ENCODE measurements around the gene TUT4.

Gene TUT4

DNA sequence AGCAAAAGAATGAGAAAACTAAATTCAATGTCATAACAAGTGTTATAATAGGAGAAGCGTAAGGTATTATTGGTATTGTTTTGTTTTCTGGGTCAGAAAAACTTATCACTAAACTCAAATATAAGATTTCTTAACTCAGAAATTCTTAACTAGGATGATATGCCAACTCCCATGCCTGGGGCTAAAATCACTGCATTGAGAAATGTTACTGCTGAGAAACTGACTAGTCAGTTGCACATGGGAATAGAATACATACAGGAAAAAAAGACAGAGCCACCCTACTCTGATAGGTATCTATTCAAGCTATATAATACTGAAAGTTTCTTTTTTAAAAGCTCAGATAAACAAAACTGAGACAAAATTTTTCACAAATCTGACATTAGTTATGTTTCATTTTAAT is 92.2 kb downstream of the TUT4 start:
- H3K9ac ChIP-seq (ENCODE audit: low read length), result peak overlapping the region; percentile 17
- DNase-seq (ENCODE audit: low read depth), result peak; percentile 95
- H3K4me1 ChIP-seq (ENCODE audit: control insufficient read depth, insufficient read depth, low read length), result peaks cover 5% of the 10 kb centered on the region
- H3K9me3 ChIP-seq (ENCODE audit: control insufficient read depth, low read length), result no peaks in the 10 kb centered on the region
- H3K36me3 ChIP-seq (ENCODE audit: control insufficient read depth, insufficient read depth, low read length, severe bottlenecking), result peaks cover 9% of the 10 kb centered on the region
- no peak overlapping the region for H3K4me3 ChIP-seq (ENCODE audit: low read length)
- H3K27me3 ChIP-seq (replicated peaks; ENCODE audit: control insufficient read depth, insufficient read depth, low read length), result no peaks in the 10 kb centered on the region

GRCh38 chr1:52455686-52456085 is 97.2 kb downstream of the TUT4 start:
- no peak for DNase-seq (ENCODE audit: low read depth)
- H3K27me3 ChIP-seq (replicated peaks; ENCODE audit: control insufficient read depth, insufficient read depth, low read length), result no peaks in the 10 kb centered on the region
- no peak overlapping the region for H3K4me3 ChIP-seq (ENCODE audit: low read length)
- no peak overlapping the region for H3K9ac ChIP-seq (ENCODE audit: low read length)
- H3K4me1 ChIP-seq (ENCODE audit: control insufficient read depth, insufficient read depth, low read length), result no peaks in the 10 kb centered on the region
- no peaks in the 10 kb centered on the region for H3K9me3 ChIP-seq (ENCODE audit: control insufficient read depth, low read length)
- peaks cover 6% of the 10 kb centered on the region for H3K36me3 ChIP-seq (ENCODE audit: control insufficient read depth, insufficient read depth, low read length, severe bottlenecking)

GRCh38 chr1:52454779-52455178 is 98.1 kb downstream of the TUT4 start:
- no peaks in the 10 kb centered on the region for H3K4me1 ChIP-seq (ENCODE audit: control insufficient read depth, insufficient read depth, low read length)
- H3K36me3 ChIP-seq (ENCODE audit: control insufficient read depth, insufficient read depth, low read length, severe bottlenecking), result peaks cover 6% of the 10 kb centered on the region
- H3K4me3 ChIP-seq (ENCODE audit: low read length), result no peak overlapping the region
- no peak for DNase-seq (ENCODE audit: low read depth)
- no peak overlapping the region for H3K9ac ChIP-seq (ENCODE audit: low read length)
- H3K9me3 ChIP-seq (ENCODE audit: control insufficient read depth, low read length), result no peaks in the 10 kb centered on the region
- H3K27me3 ChIP-seq (replicated peaks; ENCODE audit: control insufficient read depth, insufficient read depth, low read length), result no peaks in the 10 kb centered on the region

GRCh38 chr1:52454127-52454526 is 98.8 kb downstream of the TUT4 start:
- no peaks in the 10 kb centered on the region for H3K9me3 ChIP-seq (ENCODE audit: control insufficient read depth, low read length)
- DNase-seq (ENCODE audit: low read depth), result peak; percentile 29
- peaks cover 6% of the 10 kb centered on the region for H3K36me3 ChIP-seq (ENCODE audit: control insufficient read depth, insufficient read depth, low read length, severe bottlenecking)
- H3K9ac ChIP-seq (ENCODE audit: low read length), result no peak overlapping the region
- H3K27me3 ChIP-seq (replicated peaks; ENCODE audit: control insufficient read depth, insufficient read depth, low read length), result no peaks in the 10 kb centered on the region
- H3K4me1 ChIP-seq (ENCODE audit: control insufficient read depth, insufficient read depth, low read length), result no peaks in the 10 kb centered on the region
- no peak overlapping the region for H3K4me3 ChIP-seq (ENCODE audit: low read length)

DNA sequence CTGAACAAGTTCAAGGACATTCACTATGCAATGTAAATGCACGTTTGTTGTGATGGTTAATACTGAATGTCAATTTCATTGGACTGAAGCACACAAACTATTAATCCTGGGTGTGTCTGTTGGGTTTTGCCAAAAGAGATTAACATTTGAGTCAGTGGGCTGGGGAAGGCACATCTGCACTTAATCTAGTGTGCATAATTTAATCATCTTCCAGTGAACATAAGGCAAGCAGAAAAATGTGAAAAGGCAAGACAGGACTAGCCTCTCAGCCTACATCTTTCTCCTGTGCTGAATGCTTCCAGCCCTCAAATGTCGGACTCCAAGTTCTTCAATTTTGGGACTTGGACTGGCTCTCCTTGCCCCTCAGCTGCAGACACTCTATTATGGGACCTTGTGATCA is 108.4 kb downstream of the TUT4 start:
- Histone ChIP-seq H3K36me3 (ENCODE audit: control insufficient read depth, insufficient read depth, low read length, severe bottlenecking) (peaks cover 57% of the 10 kb centered on the region), H3K4me1 (ENCODE audit: control insufficient read depth, insufficient read depth, low read length) (no peaks in the 10 kb centered on the region), H3K27me3 (replicated peaks; ENCODE audit: control insufficient read depth, insufficient read depth, low read length) (no peaks in the 10 kb centered on the region), H3K9ac (ENCODE audit: low read length) (no peak overlapping the region), H3K4me3 (ENCODE audit: low read length) (no peak overlapping the region), H3K9me3 (ENCODE audit: control insufficient read depth, low read length) (no peaks in the 10 kb centered on the region)
- peak; percentile 34 for DNase-seq (ENCODE audit: low read depth)

DNA sequence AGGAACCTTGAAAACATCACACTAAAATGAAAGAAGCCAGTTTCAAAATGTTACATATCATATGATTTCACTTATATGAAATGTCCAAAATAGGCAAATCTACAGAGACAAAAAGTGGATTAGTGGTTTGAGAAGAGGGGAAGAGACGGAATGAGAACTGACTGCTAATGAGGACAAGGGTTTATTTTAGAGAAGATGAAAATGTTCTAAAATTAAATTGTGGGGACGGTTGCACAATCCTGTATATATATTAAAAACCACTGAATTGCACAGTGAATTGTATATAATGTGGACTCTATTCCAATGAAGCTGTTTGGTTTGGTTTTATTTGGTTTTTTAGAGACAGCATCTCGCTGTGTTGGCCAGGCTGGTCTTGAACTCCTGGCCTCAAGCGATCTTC is 112.9 kb downstream of the TUT4 start:
- Histone ChIP-seq H3K9ac (ENCODE audit: low read length) (no peak overlapping the region), H3K27me3 (replicated peaks; ENCODE audit: control insufficient read depth, insufficient read depth, low read length) (no peaks in the 10 kb centered on the region), H3K36me3 (ENCODE audit: control insufficient read depth, insufficient read depth, low read length, severe bottlenecking) (peaks cover 56% of the 10 kb centered on the region), H3K4me3 (ENCODE audit: low read length) (no peak overlapping the region), H3K9me3 (ENCODE audit: control insufficient read depth, low read length) (no peaks in the 10 kb centered on the region), H3K4me1 (ENCODE audit: control insufficient read depth, insufficient read depth, low read length) (no peaks in the 10 kb centered on the region)
- DNase-seq (ENCODE audit: low read depth), result no peak

DNA sequence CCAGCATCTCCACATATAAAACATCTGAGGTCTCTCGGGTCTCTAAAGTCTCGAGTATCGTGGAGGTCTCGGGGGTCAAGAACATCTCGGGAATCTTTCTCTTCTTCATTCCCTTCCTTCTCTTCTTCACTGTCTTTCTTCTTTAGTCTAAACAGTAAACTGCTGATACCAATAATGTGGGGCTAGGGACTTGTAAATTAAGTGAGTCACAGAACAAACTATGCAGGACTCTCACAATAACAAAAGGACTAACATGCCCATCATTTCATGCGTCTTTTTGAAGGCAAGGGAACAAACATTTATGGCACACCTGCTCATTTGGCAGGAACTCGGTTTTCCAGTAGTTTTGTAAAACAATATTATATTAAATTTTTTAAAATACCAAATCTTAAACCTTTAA is 116.1 kb downstream of the TUT4 start:
- no peaks in the 10 kb centered on the region for H3K9me3 ChIP-seq (ENCODE audit: control insufficient read depth, low read length)
- no peaks in the 10 kb centered on the region for H3K4me1 ChIP-seq (ENCODE audit: control insufficient read depth, insufficient read depth, low read length)

GRCh38 chr1:52435650-52436049 is 117.2 kb downstream of the TUT4 start:
- no peak for DNase-seq (ENCODE audit: low read depth)
- no peak overlapping the region for H3K9ac ChIP-seq (ENCODE audit: low read length)
- H3K9me3 ChIP-seq (ENCODE audit: control insufficient read depth, low read length), result no peaks in the 10 kb centered on the region
- no peaks in the 10 kb centered on the region for H3K27me3 ChIP-seq (replicated peaks; ENCODE audit: control insufficient read depth, insufficient read depth, low read length)
- peaks cover 65% of the 10 kb centered on the region for H3K36me3 ChIP-seq (ENCODE audit: control insufficient read depth, insufficient read depth, low read length, severe bottlenecking)
- H3K4me3 ChIP-seq (ENCODE audit: low read length), result no peak overlapping the region
- H3K4me1 ChIP-seq (ENCODE audit: control insufficient read depth, insufficient read depth, low read length), result no peaks in the 10 kb centered on the region

More for the DNA sequence above, 116.1 kb downstream of the TUT4 start:
- no peaks in the 10 kb centered on the region for H3K27me3 ChIP-seq (replicated peaks; ENCODE audit: control insufficient read depth, insufficient read depth, low read length)
- H3K9ac ChIP-seq (ENCODE audit: low read length), result no peak overlapping the region
- peaks cover 61% of the 10 kb centered on the region for H3K36me3 ChIP-seq (ENCODE audit: control insufficient read depth, insufficient read depth, low read length, severe bottlenecking)
- H3K4me3 ChIP-seq (ENCODE audit: low read length), result no peak overlapping the region
- no peak for DNase-seq (ENCODE audit: low read depth)

- H3K27me3 ChIP-seq (replicated peaks; ENCODE audit: control insufficient read depth, insufficient read depth, low read length), result no peaks in the 10 kb centered on the region
- peaks cover 64% of the 10 kb centered on the region for H3K36me3 ChIP-seq (ENCODE audit: control insufficient read depth, insufficient read depth, low read length, severe bottlenecking)
- DNase-seq (ENCODE audit: low read depth), result no peak
- H3K9ac ChIP-seq (ENCODE audit: low read length), result no peak overlapping the region
- H3K4me1 ChIP-seq (ENCODE audit: control insufficient read depth, insufficient read depth, low read length), result no peaks in the 10 kb centered on the region
- no peaks in the 10 kb centered on the region for H3K9me3 ChIP-seq (ENCODE audit: control insufficient read depth, low read length)
- no peak overlapping the region for H3K4me3 ChIP-seq (ENCODE audit: low read length)
Observed at GRCh38 chr1:52435211-52435610, 117.7 kb downstream of the TUT4 start.

GRCh38 chr1:52432807-52433206 is 120.1 kb downstream of the TUT4 start:
- Histone ChIP-seq H3K27me3 (replicated peaks; ENCODE audit: control insufficient read depth, insufficient read depth, low read length) (no peaks in the 10 kb centered on the region), H3K36me3 (ENCODE audit: control insufficient read depth, insufficient read depth, low read length, severe bottlenecking) (peaks cover 55% of the 10 kb centered on the region), H3K9me3 (ENCODE audit: control insufficient read depth, low read length) (no peaks in the 10 kb centered on the region), H3K9ac (ENCODE audit: low read length) (no peak overlapping the region), H3K4me3 (ENCODE audit: low read length) (no peak overlapping the region), H3K4me1 (ENCODE audit: control insufficient read depth, insufficient read depth, low read length) (no peaks in the 10 kb centered on the region)
- DNase-seq (ENCODE audit: low read depth), result no peak

- Histone ChIP-seq H3K27me3 (replicated peaks; ENCODE audit: control insufficient read depth, insufficient read depth, low read length) (no peaks in the 10 kb centered on the region), H3K9ac (ENCODE audit: low read length) (no peak overlapping the region), H3K36me3 (ENCODE audit: control insufficient read depth, insufficient read depth, low read length, severe bottlenecking) (peaks cover 62% of the 10 kb centered on the region), H3K4me1 (ENCODE audit: control insufficient read depth, insufficient read depth, low read length) (no peaks in the 10 kb centered on the region), H3K9me3 (ENCODE audit: control insufficient read depth, low read length) (no peaks in the 10 kb centered on the region), H3K4me3 (ENCODE audit: low read length) (no peak overlapping the region)
- DNase-seq (ENCODE audit: low read depth), result no peak
Observed at GRCh38 chr1:52427152-52427551, 125.7 kb downstream of the TUT4 start.

GRCh38 chr1:52426371-52426770 is 126.5 kb downstream of the TUT4 start:
- Histone ChIP-seq H3K9ac (ENCODE audit: low read length) (no peak overlapping the region), H3K27me3 (replicated peaks; ENCODE audit: control insufficient read depth, insufficient read depth, low read length) (no peaks in the 10 kb centered on the region), H3K4me3 (ENCODE audit: low read length) (no peak overlapping the region), H3K9me3 (ENCODE audit: control insufficient read depth, low read length) (no peaks in the 10 kb centered on the region), H3K36me3 (ENCODE audit: control insufficient read depth, insufficient read depth, low read length, severe bottlenecking) (peaks cover 62% of the 10 kb centered on the region), H3K4me1 (ENCODE audit: control insufficient read depth, insufficient read depth, low read length) (no peaks in the 10 kb centered on the region)
- DNase-seq (ENCODE audit: low read depth), result peak; percentile 68
